ENCODE measurements around the gene EHMT1.
"Not testable (repeated sequence)": the region's sequence is repeated elsewhere in the genome, so short reads cannot be mapped to it uniquely, and the experiment has no call there.

The EHMT1 gene

GRCh38 chr9:137733429-137733828 is 114.6 kb downstream of the EHMT1 start:
- TF ChIP-seq EZH2phosphoT487 (IDR thresholded peaks at IDR 0.05; ENCODE audit: low read length), result no peak
- TF ChIP-seq EZH2 (optimal IDR thresholded peaks at IDR 0.05; ENCODE audit: low read depth, low read length), result no peak
- no peak for TF ChIP-seq CTCF (IDR thresholded peaks at IDR 0.05; ENCODE audit: low read length)
- Histone ChIP-seq H3F3A (ENCODE audit: insufficient read depth, low read length) (peaks cover 7% of the 10 kb centered on the region), H3K27ac (ENCODE audit: low read length) (no peak overlapping the region), H2AFZ (ENCODE audit: low read length) (no peak overlapping the region), H3K9me3 (replicated peaks; ENCODE audit: insufficient read depth, low read length) (no peaks in the 10 kb centered on the region), H3K36me3 (replicated peaks; ENCODE audit: insufficient read depth, low read length) (no peaks in the 10 kb centered on the region), H3K9ac (ENCODE audit: low read length) (no peak overlapping the region), H3K79me2 (ENCODE audit: low read length) (peaks cover 8% of the 10 kb centered on the region; the same call in 1 of the 2 replicates), H3K4me1 (ENCODE audit: low read length) (0 out of 2 replicates have a peak, but pooled peaks cover 6% of the 10 kb centered on the region), H4K20me1 (ENCODE audit: insufficient read depth, low read length) (no peaks in the 10 kb centered on the region), H3K4me2 (ENCODE audit: low read depth, low read length) (no peak overlapping the region), H3K4me3 (ENCODE audit: low read length) (no peak overlapping the region), H3K9me2 (replicated peaks; ENCODE audit: insufficient read depth, low read length) (no peaks in the 10 kb centered on the region), H3K27me3 (replicated peaks; ENCODE audit: insufficient read depth, low read length) (no peaks in the 10 kb centered on the region)
- no peak for DNase-seq

GRCh38 chr9:137734181-137734580 is 115.4 kb downstream of the EHMT1 start:
- H3K4me2 ChIP-seq (ENCODE audit: low read depth, low read length), result no peak overlapping the region
- no peak overlapping the region for H2AFZ ChIP-seq (ENCODE audit: low read length)
- H3K27ac ChIP-seq (ENCODE audit: low read length), result no peak overlapping the region
- H3K9me2 ChIP-seq (replicated peaks; ENCODE audit: insufficient read depth, low read length), result no peaks in the 10 kb centered on the region
- H3K9ac ChIP-seq (ENCODE audit: low read length), result no peak overlapping the region
- H3K27me3 ChIP-seq (replicated peaks; ENCODE audit: insufficient read depth, low read length), result no peaks in the 10 kb centered on the region
- H3K4me3 ChIP-seq (ENCODE audit: low read length), result no peak overlapping the region
- H3K4me1 ChIP-seq (ENCODE audit: low read length), result 0 out of 2 replicates have a peak, but pooled peaks cover 9% of the 10 kb centered on the region
- no peaks in the 10 kb centered on the region for H3K9me3 ChIP-seq (replicated peaks; ENCODE audit: insufficient read depth, low read length)
- no peak for DNase-seq
- H4K20me1 ChIP-seq (ENCODE audit: insufficient read depth, low read length), result no peaks in the 10 kb centered on the region
- H3K79me2 ChIP-seq (ENCODE audit: low read length), result peaks cover 4% of the 10 kb centered on the region; the same call in 1 of the 2 replicates
- no peaks in the 10 kb centered on the region for H3K36me3 ChIP-seq (replicated peaks; ENCODE audit: insufficient read depth, low read length)
- H3F3A ChIP-seq (ENCODE audit: insufficient read depth, low read length), result peaks cover 7% of the 10 kb centered on the region
- TF ChIP-seq EZH2phosphoT487 (IDR thresholded peaks at IDR 0.05; ENCODE audit: low read length) (no peak), CTCF (IDR thresholded peaks at IDR 0.05; ENCODE audit: low read length) (no peak), EZH2 (optimal IDR thresholded peaks at IDR 0.05; ENCODE audit: low read depth, low read length) (no peak)

GRCh38 chr9:137738182-137738696 is 119.4 kb downstream of the EHMT1 start:
- H3K27ac ChIP-seq (ENCODE audit: low read length), result peak overlapping the region; percentile 56; the same call in 1 of the 2 replicates
- DNase-seq, result peak; percentile 53
- H2AFZ ChIP-seq (ENCODE audit: low read length); H3F3A ChIP-seq (ENCODE audit: insufficient read depth, low read length); H3K27me3 ChIP-seq (replicated peaks; ENCODE audit: insufficient read depth, low read length); H4K20me1 ChIP-seq (ENCODE audit: insufficient read depth, low read length); H3K79me2 ChIP-seq (ENCODE audit: low read length); H3K9ac ChIP-seq (ENCODE audit: low read length); H3K36me3 ChIP-seq (replicated peaks; ENCODE audit: insufficient read depth, low read length); H3K4me1 ChIP-seq (ENCODE audit: low read length); H3K4me3 ChIP-seq (ENCODE audit: low read length); H3K9me2 ChIP-seq (replicated peaks; ENCODE audit: insufficient read depth, low read length); H3K9me3 ChIP-seq (replicated peaks; ENCODE audit: insufficient read depth, low read length); H3K4me2 ChIP-seq (ENCODE audit: low read depth, low read length): not testable (repeated sequence)

GRCh38 chr9:137738703-137739102 is 119.9 kb downstream of the EHMT1 start:
- TF ChIP-seq CTCF (IDR thresholded peaks at IDR 0.05; ENCODE audit: low read length), result no peak
- TF ChIP-seq EZH2 (optimal IDR thresholded peaks at IDR 0.05; ENCODE audit: low read depth, low read length), result no peak
- TF ChIP-seq EZH2phosphoT487 (IDR thresholded peaks at IDR 0.05; ENCODE audit: low read length), result no peak
- Histone ChIP-seq H3K9me2 (replicated peaks; ENCODE audit: insufficient read depth, low read length) (no peaks in the 10 kb centered on the region), H3K9ac (ENCODE audit: low read length) (no peak overlapping the region), H3K4me1 (ENCODE audit: low read length) (0 out of 2 replicates have a peak, but pooled peaks cover 9% of the 10 kb centered on the region), H3K4me3 (ENCODE audit: low read length) (no peak overlapping the region), H3K79me2 (ENCODE audit: low read length) (no peaks in the 10 kb centered on the region), H3K36me3 (replicated peaks; ENCODE audit: insufficient read depth, low read length) (no peaks in the 10 kb centered on the region), H3K4me2 (ENCODE audit: low read depth, low read length) (no peak overlapping the region), H3F3A (ENCODE audit: insufficient read depth, low read length) (peaks cover 7% of the 10 kb centered on the region), H2AFZ (ENCODE audit: low read length) (no peak overlapping the region), H3K9me3 (replicated peaks; ENCODE audit: insufficient read depth, low read length) (no peaks in the 10 kb centered on the region), H3K27me3 (replicated peaks; ENCODE audit: insufficient read depth, low read length) (no peaks in the 10 kb centered on the region), H4K20me1 (ENCODE audit: insufficient read depth, low read length) (no peaks in the 10 kb centered on the region), H3K27ac (ENCODE audit: low read length) (peak overlapping the region; percentile 56; the same call in 1 of the 2 replicates)
- no peak for DNase-seq

Data from MM.1S (cell line).